Spleen (tissue), 7 donors: Measurements from ENCODE around the gene SLC7A9.
"Not testable (repeated sequence)": the region's sequence is repeated elsewhere in the genome, so short reads cannot be mapped to it uniquely, and the experiment has no call there.

Source experiments
- POLR2A ChIP-seq, 3 donors: fragments of 450-650 bp; IDR thresholded peaks; one replicate each; pipeline ENCODE4 v1.5.1; 2017; ENCODE audit warnings: antibody characterized with exemption in 3 of 3, mild to moderate bottlenecking in 1 of 3
- POLR2AphosphoS5 ChIP-seq, 3 donors: sonication (generic); formaldehyde crosslinking; IDR thresholded peaks; one replicate each; pipeline ENCODE4 v1.5.1; 2017; ENCODE audit warnings: antibody characterized with exemption in 3 of 3
- TF ChIP-seq, protein P1 (sequence below), 11 experiments: fragments of 200-600 bp in 7 of 11; fragments of 450-650 bp in 4 of 11; sonication (generic) in 4 of 11; IDR thresholded peaks in 8 of 11; conservative IDR thresholded peaks in 3 of 11; 1 replicate in 7 of 11; 2 replicates in 4 of 11; pipeline versions ENCODE4 v1.4.0 to v1.8.0; 2016 to 2021; ENCODE audit warnings: antibody characterized with exemption in 11 of 11, inconsistent platforms in 4 of 11, mild to moderate bottlenecking in 1 of 11
- donor health status: DM: no; HTN: no; CAD: no; lungs with moderate emphysema.
- donor health status: DM: no; HTN: no; CAD: no.
- donor health status: DM: no; HTN: no; CAD: no.

- not testable (repeated sequence) for TF ChIP-seq POLR2AphosphoS5, POLR2A (IDR thresholded peaks at IDR 0.05)
- TF ChIP-seq, protein P1, sequence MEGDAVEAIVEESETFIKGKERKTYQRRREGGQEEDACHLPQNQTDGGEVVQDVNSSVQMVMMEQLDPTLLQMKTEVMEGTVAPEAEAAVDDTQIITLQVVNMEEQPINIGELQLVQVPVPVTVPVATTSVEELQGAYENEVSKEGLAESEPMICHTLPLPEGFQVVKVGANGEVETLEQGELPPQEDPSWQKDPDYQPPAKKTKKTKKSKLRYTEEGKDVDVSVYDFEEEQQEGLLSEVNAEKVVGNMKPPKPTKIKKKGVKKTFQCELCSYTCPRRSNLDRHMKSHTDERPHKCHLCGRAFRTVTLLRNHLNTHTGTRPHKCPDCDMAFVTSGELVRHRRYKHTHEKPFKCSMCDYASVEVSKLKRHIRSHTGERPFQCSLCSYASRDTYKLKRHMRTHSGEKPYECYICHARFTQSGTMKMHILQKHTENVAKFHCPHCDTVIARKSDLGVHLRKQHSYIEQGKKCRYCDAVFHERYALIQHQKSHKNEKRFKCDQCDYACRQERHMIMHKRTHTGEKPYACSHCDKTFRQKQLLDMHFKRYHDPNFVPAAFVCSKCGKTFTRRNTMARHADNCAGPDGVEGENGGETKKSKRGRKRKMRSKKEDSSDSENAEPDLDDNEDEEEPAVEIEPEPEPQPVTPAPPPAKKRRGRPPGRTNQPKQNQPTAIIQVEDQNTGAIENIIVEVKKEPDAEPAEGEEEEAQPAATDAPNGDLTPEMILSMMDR (IDR thresholded peaks at IDR 0.05 in 8 of 11, conservative IDR thresholded peaks at IDR 0.05 in 3 of 11), result not testable (repeated sequence)
These were observed 81.7 kb downstream of the SLC7A9 start for GRCh38 chr19:32787895-32788294.
